GM08714 (cell line): ENCODE measurements around the gene IL21.

Experiments
- H3K4me3 ChIP-seq: fragments of 200-500 bp; sonication (Bioruptor generic); 2 replicates; pipeline ENCODE4 v1.5.1; 2014; ENCODE audit warnings: mild to moderate bottlenecking, low read length, inconsistent platforms
- ZNF274 ChIP-seq: IDR thresholded peaks from 2 replicates; pipeline ENCODE4 v1.6.1; 2012; ENCODE audit warnings: mild to moderate bottlenecking, low read depth, low read length

The IL21 gene

GRCh38 chr4:122617597-122618593 lies 3.0 kb downstream of the IL21 start:
- H3K4me3 ChIP-seq: no peak overlapping the region
- TF ChIP-seq ZNF274: no peak

GRCh38 chr4:122616915-122617596 lies 3.8 kb downstream of the IL21 start:
- no peak for TF ChIP-seq ZNF274

DNA sequence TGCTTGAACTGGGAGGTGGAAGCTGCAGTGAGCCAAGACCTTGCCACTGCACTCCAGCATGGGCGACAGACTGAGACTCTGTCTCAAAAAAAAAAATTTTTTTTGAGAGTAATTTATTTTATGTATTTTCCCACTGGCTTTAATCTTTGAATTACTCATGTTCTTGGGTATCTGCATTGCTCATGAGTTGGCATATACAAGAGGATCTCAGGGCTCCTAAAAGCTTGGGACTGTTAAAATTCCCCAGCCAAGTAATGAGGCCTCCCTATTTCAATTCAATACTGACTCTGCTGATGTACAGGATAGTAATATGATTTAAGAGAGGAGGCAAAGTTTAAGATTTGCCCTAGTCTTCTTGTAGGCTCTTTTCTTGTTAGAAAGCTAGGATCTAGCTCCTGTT lies 6.2 kb downstream of the IL21 start:
- no peak for TF ChIP-seq ZNF274

More at GRCh38 chr4:122616915-122617596, 3.8 kb downstream of the IL21 start:
- no peak overlapping the region for H3K4me3 ChIP-seq

DNA sequence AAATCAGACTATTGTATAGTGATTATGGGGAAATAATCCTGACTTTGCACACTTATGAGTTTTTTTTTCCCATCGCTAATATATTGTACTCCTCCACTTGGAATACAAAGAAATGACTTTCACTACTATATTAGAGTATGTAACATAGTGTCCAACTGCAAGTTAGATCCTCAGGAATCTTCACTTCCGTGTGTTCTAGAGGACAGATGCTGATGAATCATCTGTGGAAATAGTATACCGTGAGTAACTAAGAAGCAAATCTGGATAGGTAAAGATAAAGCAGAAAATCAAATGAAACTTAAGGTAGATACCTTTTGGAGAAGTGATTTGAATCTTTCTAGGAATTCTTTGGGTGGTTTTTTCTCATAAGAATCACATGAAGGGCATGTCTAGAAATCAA lies 8.3 kb downstream of the IL21 start:
- no peak for TF ChIP-seq ZNF274
- no peak overlapping the region for H3K4me3 ChIP-seq

More for the DNA sequence above, 6.2 kb downstream of the IL21 start:
- no peak overlapping the region for H3K4me3 ChIP-seq

- TF ChIP-seq ZNF274: no peak
- H3K4me3 ChIP-seq: no peak overlapping the region
Observed at GRCh38 chr4:122606364-122607043, 14.4 kb downstream of the IL21 start.

- H3K4me3 ChIP-seq: no peak overlapping the region
- no peak for TF ChIP-seq ZNF274
Observed at GRCh38 chr4:122604146-122604545, 16.7 kb downstream of the IL21 start.

GRCh38 chr4:122603156-122603574 lies 17.7 kb downstream of the IL21 start:
- TF ChIP-seq ZNF274: no peak
- no peak overlapping the region for H3K4me3 ChIP-seq

DNA sequence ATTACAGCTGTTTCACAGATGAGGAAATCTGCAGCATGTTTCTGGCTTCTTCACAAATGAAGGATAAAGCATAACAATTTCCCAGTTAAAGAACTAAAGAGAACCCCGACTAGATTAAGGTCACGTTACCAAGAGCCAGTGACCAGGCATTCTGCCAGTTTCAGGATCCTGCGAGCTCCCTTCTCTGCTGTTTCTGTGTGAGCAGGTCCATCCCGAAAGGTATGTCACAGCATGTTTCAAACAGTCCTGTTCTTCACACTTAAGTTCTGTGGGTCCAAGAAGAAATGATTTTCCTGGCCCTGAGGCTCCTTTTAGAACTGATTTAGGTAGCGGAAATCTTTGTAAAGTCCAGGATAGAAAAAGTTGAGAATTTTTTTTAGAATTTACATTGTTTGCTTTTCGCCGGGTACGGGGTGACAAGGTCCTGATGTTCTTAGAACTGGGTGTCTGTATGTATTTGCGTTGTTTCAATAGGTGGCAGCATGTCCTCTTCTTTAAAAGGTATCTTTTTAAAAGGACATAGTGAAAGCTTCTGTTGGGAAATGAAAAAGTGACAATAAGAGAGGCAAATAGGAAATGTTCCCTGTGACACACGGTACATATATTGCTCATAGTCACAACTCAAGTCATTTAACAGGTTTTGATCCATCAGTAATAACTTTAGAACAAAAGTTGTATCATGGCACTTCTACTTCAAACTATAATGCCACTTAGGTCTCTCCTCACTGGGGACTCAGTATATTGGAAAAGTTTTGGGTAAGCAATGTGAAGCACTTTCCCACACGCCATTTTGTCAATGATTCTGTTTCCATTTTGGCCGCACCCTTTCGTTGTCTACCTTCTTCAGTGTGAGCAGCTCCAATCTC lies 18.4 kb downstream of the IL21 start:
- no peak for TF ChIP-seq ZNF274
- H3K4me3 ChIP-seq: no peak overlapping the region

DNA sequence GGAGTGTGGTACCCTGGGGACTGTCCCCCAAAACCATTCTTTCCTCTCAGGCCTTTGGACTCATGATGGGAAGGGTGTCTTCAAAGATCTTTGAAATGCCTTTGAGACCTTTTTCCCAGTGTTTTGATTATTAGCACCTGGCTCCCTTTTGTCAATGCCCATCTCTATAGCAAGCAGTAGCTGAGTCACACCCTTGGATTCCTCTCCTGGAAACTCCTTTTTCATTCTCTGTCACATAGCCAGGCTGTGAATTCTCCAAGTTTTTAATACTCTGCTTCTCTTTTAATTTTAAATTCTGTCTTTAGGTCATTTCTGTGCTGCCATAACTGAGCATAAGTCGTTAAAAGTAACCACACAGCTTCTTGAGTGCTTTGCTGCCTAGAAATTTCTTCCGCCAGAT lies 29.7 kb downstream of the IL21 start:
- no peak for TF ChIP-seq ZNF274
- H3K4me3 ChIP-seq: no peak overlapping the region

- no peak overlapping the region for H3K4me3 ChIP-seq
- no peak for TF ChIP-seq ZNF274
Observed at GRCh38 chr4:122588453-122589238, 32.2 kb downstream of the IL21 start.

- H3K4me3 ChIP-seq: no peak overlapping the region
- no peak for TF ChIP-seq ZNF274
Observed at GRCh38 chr4:122584519-122584918, 36.3 kb downstream of the IL21 start.

DNA sequence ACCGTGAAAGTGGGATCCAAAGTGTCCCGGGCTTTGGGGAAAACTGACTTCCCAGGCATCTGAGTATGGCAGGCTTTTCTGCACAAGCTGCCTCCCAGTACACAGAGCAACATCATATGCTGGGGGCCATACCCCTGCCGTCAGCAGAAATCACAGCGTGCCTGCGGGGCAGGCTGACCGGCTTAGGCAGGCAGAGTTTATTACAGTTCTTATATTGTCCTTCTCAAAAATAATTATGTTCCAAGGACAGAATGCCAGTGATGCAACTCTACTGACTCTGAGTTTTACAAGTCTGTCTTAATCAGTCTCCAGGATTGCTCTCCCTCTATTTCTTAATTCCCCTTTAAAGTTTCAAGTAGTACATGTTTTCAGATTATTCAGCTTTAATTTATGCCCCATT lies 37.0 kb downstream of the IL21 start:
- no peak for TF ChIP-seq ZNF274
- H3K4me3 ChIP-seq: no peak overlapping the region
